GM10248 (cell line): ENCODE results near the gene C11orf16.

ENCODE experiments used
- CTCF ChIA-PET: fragments of 300-600 bp; sonication (Branson Sonifier 250); formaldehyde crosslinking; extraction: SDS; loops from one replicate; lab custom pipeline; 2021; ENCODE audit warnings: antibody characterized with exemption; lab: Yijun Ruan, JAX
- POLR2A ChIA-PET: fragments of 350-650 bp; sonication (Branson Sonifier 250); formaldehyde crosslinking; extraction: SDS; loops from one replicate; lab custom pipeline; 2020; ENCODE audit warnings: antibody characterized with exemption; lab: Yijun Ruan, JAX
- DNase-seq: peaks from one replicate; pipeline ENCODE4 v3.0.0; 2012; ENCODE audit errors: extremely low spot score
- TF ChIP-seq, protein P1 (sequence below): IDR thresholded peaks from 2 replicates; pipeline ENCODE4 v1.5.1; 2012; ENCODE audit warnings: mild to moderate bottlenecking, low read depth; ENCODE audit errors: extremely low read depth, missing control alignments, control extremely low read depth

The C11orf16 gene

GRCh38 chr11:8964324-8965320 is 31.9 kb upstream of the C11orf16 start, which contains the start of gene TMEM9B:
Gene TMEM9B (minus strand): TSS chr11:8964442. CDS start chr11:8964313, 129 bp downstream.
- CTCF ChIA-PET, result interaction anchor here (0.9 to 1.1 kb wide), 4 partner anchors 50 to 280 kb away, joined by 3 read pairs; no protein-coding TSS in a partner anchor
- TF ChIP-seq, protein P1, sequence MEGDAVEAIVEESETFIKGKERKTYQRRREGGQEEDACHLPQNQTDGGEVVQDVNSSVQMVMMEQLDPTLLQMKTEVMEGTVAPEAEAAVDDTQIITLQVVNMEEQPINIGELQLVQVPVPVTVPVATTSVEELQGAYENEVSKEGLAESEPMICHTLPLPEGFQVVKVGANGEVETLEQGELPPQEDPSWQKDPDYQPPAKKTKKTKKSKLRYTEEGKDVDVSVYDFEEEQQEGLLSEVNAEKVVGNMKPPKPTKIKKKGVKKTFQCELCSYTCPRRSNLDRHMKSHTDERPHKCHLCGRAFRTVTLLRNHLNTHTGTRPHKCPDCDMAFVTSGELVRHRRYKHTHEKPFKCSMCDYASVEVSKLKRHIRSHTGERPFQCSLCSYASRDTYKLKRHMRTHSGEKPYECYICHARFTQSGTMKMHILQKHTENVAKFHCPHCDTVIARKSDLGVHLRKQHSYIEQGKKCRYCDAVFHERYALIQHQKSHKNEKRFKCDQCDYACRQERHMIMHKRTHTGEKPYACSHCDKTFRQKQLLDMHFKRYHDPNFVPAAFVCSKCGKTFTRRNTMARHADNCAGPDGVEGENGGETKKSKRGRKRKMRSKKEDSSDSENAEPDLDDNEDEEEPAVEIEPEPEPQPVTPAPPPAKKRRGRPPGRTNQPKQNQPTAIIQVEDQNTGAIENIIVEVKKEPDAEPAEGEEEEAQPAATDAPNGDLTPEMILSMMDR, result no peak
- DNase-seq, result peak; percentile 89
- POLR2A ChIA-PET, result interaction anchor here (0.6 to 1.0 kb wide), 6 partner anchors 29 to 368 kb away, joined by 3 to 4 read pairs (median 4); partner anchors contain the start of gene AKIP1

DNA sequence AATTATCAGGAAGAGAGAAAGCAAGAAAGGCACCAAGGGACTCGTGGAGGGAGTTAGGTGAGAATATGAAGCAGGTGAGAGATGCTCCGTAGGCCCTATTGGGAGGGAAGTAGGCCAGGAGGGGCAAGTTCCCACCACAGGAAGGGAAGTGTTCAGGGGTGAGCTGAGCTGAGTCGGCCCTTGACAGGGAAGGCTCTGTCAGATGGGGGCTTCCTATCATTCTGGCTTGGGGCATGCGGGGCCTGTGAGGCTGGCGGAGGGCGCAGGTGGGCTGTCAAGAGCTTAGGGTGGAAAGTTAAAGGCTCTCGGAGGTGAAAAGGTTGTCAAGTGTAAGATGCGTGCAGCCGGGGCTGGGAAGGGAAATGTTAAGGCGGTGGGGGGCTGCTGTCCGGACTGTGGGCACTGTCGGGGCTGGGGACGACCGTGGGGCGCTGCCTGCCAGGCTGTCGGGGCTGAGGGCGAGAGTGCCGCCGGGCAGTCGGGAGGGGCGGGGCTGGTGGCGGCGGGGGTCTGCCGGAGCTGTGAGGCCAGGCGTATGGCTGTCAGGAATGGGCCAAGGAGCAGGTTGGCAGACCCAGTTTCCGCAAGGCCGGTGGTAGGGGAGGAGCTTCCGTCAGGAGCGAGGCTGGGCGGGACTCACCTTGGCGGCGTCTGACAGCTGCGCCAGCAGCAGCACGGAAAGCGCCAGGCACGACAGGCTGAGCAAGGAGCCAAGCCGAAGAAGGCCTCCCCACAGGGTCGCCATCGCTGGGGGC is 31.0 kb upstream of the C11orf16 start:
- DNase-seq, result peak; percentile 84
- CTCF ChIA-PET, result interaction anchor here (0.9 to 1.1 kb wide), 5 partner anchors 49 to 279 kb away, joined by 3 read pairs; no protein-coding TSS in a partner anchor
- POLR2A ChIA-PET, result interaction anchor here (1.0 kb wide), 1 partner anchor 275 kb away, joined by 4 read pairs; no protein-coding TSS in a partner anchor
- TF ChIP-seq, protein P1, result no peak

DNA sequence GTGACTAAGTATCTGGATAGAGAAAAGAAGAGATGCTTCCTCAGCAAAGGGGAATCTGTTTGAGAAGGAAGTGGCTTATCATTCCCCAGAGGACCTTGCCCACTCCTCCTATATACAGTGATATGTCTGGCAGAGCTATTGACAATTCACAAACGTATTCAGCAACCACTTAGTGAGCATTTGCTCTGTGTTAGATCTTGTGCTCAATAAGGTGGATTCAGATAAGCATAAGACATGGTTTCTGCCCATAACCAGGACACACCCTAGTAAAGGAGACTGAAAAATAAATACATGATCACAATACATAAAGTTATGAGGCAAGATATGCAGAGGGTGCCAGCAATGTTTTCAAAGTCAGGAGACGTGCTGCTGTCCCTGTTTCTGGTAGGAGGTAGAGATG is 30.1 kb upstream of the C11orf16 start:
- ChIA-PET POLR2A (no interaction called here), CTCF (interaction anchor here (1.0 kb wide), 1 partner anchor 177 kb away, joined by 3 read pairs; no protein-coding TSS in a partner anchor)
- TF ChIP-seq, protein P1, result no peak
- DNase-seq, result no peak

DNA sequence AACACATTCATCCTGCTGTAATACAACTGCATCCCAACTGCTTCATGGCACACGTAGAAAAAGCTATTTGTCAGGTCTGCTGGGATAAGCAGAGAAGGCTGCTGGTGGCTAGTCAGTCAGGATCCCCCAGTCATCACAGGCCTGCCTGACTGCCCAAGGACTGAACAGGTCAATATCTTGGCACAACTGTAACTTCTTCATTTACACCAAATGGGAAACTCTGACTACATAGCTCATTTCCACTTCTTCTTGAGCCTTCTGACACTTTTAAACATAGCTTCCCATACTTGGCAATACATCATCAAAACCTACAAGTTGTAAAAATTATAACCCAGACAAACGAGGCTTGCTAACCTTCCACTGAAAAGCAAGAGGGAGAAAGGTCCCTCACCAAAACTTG is 28.7 kb upstream of the C11orf16 start:
- ChIA-PET POLR2A (interaction anchor here (0.6 kb wide), 1 partner anchor 84 kb away, joined by 4 read pairs; no protein-coding TSS in a partner anchor), CTCF (interaction anchor here (1.0 to 8.2 kb wide), 6 partner anchors 17 to 177 kb away, joined by 3 to 102 read pairs (median 4); partner anchors contain the start of gene ASCL3)
- no peak for DNase-seq
- TF ChIP-seq, protein P1, result no peak

- ChIA-PET CTCF (interaction anchor here (0.7 to 8.2 kb wide), 46 partner anchors 8 to 696 kb away, joined by 3 to 102 read pairs (median 4); partner anchors contain the start of genes ASCL3, C11orf16, LMO1 and RPL27A), POLR2A (interaction anchor here (0.5 to 1.1 kb wide), 3 partner anchors 119 to 273 kb away, joined by 4 to 8 read pairs (median 5); no protein-coding TSS in a partner anchor)
- peak; percentile 82 for DNase-seq
- TF ChIP-seq, protein P1, result peak; percentile 58
These were observed 26.9 kb upstream of the C11orf16 start for GRCh38 chr11:8959546-8960166.
